HEK293T (cell line): ENCODE results near the gene ZNF850.

Experiments used
- CTCF ChIA-PET: fragments of 350-600 bp; formaldehyde crosslinking; extraction: SDS; loops from one replicate; lab custom pipeline; 2021; ENCODE audit warnings: antibody characterized with exemption, inconsistent platforms; lab: Yijun Ruan, JAX
- POLR2A ChIA-PET: fragments of 350-600 bp; formaldehyde crosslinking; extraction: SDS; loops from one replicate; lab custom pipeline; 2020; ENCODE audit warnings: antibody characterized with exemption, inconsistent platforms; lab: Yijun Ruan, JAX
- DNase-seq: peaks from one replicate; pipeline ENCODE4 v3.0.0; 2012; ENCODE audit warnings: mixed read lengths; ENCODE audit errors: extremely low spot score
- ARNT ChIP-seq: fragments of 450-650 bp; IDR thresholded peaks from 2 replicates; pipeline ENCODE4 v1.6.1; 2017; ENCODE audit warnings: mild to moderate bottlenecking
- BHLHE40 ChIP-seq: fragments of 450-650 bp; IDR thresholded peaks from 2 replicates; pipeline ENCODE4 v1.6.1; 2016; ENCODE audit warnings: mild to moderate bottlenecking, moderate library complexity, borderline replicate concordance
- CTBP1 ChIP-seq: fragments of 450-650 bp; IDR thresholded peaks from 2 replicates; pipeline ENCODE4 v1.6.1; 2016; ENCODE audit warnings: borderline replicate concordance
- ELF4 ChIP-seq: fragments of 450-650 bp; IDR thresholded peaks from 2 replicates; pipeline ENCODE4 v1.6.1; 2017; ENCODE audit warnings: antibody characterized with exemption
- FOXA1 ChIP-seq: fragments of 450-650 bp; IDR thresholded peaks from 2 replicates; pipeline ENCODE4 v1.6.1; 2016; ENCODE audit warnings: mild to moderate bottlenecking
- FOXK2 ChIP-seq: fragments of 450-650 bp; IDR thresholded peaks from 2 replicates; pipeline ENCODE4 v1.6.1; 2016; ENCODE audit warnings: mild to moderate bottlenecking
- FOXM1 ChIP-seq: fragments of 450-650 bp; IDR thresholded peaks from 2 replicates; pipeline ENCODE4 v1.6.1; 2017; ENCODE audit warnings: mild to moderate bottlenecking, borderline replicate concordance
- HDGF ChIP-seq: fragments of 450-650 bp; IDR thresholded peaks from 2 replicates; pipeline ENCODE4 v1.6.1; 2017; ENCODE audit warnings: antibody characterized with exemption, borderline replicate concordance
- L3MBTL2 ChIP-seq: fragments of 450-650 bp; conservative IDR thresholded peaks from 2 replicates; pipeline ENCODE4 v1.6.1; 2016; ENCODE audit warnings: mild to moderate bottlenecking
- LEF1 ChIP-seq: fragments of 450-650 bp; IDR thresholded peaks from 2 replicates; pipeline ENCODE4 v1.6.1; 2017; ENCODE audit warnings: mild to moderate bottlenecking, borderline replicate concordance
- NFRKB ChIP-seq: fragments of 450-650 bp; IDR thresholded peaks from 2 replicates; pipeline ENCODE4 v1.6.1; 2016; ENCODE audit warnings: mild to moderate bottlenecking, moderate library complexity
- SP1 ChIP-seq: fragments of 450-650 bp; IDR thresholded peaks from 2 replicates; pipeline ENCODE4 v1.6.1; 2017
- SUZ12 ChIP-seq: fragments of 450-650 bp; IDR thresholded peaks from 2 replicates; pipeline ENCODE4 v1.6.1; 2016; ENCODE audit warnings: mild to moderate bottlenecking
- TARDBP ChIP-seq: fragments of 450-650 bp; IDR thresholded peaks from 2 replicates; pipeline ENCODE4 v1.6.1; 2016
- ZNF384 ChIP-seq: fragments of 450-650 bp; IDR thresholded peaks from 2 replicates; pipeline ENCODE4 v1.6.1; 2016
- TF ChIP-seq, protein P1 (sequence below): fragments of 450-650 bp; IDR thresholded peaks from 2 replicates; pipeline ENCODE4 v1.6.1; 2016

The ZNF850 gene

DNA sequence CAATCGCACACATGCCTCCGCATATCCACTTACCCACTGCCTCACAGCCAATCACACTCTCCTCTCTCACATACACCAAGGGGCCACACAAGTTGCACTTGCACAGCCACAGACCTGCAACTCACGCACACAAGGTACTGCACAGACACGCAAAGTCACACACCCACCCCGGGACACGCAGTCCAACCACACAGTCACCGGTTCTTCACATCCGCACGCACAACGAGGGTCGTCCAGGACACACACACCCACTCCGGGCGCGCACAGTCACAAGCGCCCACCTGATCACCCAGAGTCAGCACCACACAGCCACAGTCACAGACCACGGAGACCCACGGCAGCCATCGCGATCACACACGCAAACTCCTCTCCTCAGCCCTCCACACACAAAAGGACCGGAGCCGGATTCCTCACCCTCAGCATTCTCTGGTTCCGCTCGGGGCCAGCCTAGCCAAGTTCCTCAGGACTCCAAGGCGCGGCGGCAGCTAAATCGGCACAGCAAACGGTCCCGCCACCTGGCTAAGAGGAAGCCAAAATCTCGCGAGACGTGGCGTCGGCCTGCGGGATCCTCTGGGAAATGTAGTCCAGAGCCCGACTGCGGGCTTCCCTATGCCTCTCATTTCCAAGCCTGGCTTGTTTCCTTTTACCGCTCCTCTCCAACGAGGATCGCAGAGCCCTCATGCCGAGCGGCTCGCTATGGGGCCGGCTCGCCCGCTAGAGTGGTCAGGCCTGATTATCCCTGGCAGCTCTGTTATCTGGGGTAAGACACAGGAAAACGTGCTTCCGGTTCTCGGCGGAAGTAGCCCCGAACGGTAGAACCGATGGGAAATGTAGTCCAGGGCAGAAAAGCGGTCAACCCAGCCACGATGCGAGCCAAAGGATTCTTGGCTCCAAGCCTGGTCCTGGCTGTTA is at the start of gene ZNF850:
TSS of gene ZNF850 (minus strand) at position 497 of the 912 bp plus-strand sequence. CDS start 10,201 bp downstream, outside the sequence.
- CTCF ChIA-PET, result no interaction called here
- POLR2A ChIA-PET, result interaction anchor here (1.0 kb wide), 1 partner anchor 78 kb away, joined by 7 read pairs; the partner anchor contains the start of gene ZNF345
- DNase-seq, result peak; percentile 88
- TF ChIP-seq SP1 (peak; percentile 35; the same call in 1 of the 2 replicates), BHLHE40 (no peak), ELF4 (peak; percentile 58; the same call in 1 of the 2 replicates), TARDBP (no peak), L3MBTL2 (peak; percentile 68)

DNA sequence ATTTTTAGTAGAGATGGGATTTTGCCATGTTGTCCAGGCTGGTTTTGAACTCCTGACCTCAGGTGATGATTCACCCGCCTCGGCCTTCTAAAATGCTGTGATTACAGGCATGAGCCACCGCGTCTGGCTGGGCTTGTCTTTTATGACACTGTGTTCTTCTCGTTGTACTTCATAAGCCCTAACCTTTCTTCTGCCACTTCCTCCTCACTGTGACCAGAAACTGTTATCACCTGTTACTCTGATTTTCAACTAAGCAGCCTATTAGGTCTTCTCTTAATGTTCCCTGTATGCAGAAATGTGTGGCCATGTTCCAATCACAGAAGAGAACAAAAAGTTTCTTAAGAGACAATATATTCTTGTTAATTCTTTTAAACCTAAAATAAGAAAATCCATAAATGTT is 49.2 kb upstream of the ZNF850 start:
- no peak for DNase-seq
- TF ChIP-seq LEF1 (no peak), CTBP1 (no peak), L3MBTL2 (no peak), NFRKB (no peak), FOXA1 (no peak), TARDBP (no peak), FOXK2 (no peak), ZNF384 (no peak), SP1 (no peak)
- TF ChIP-seq, protein P1, sequence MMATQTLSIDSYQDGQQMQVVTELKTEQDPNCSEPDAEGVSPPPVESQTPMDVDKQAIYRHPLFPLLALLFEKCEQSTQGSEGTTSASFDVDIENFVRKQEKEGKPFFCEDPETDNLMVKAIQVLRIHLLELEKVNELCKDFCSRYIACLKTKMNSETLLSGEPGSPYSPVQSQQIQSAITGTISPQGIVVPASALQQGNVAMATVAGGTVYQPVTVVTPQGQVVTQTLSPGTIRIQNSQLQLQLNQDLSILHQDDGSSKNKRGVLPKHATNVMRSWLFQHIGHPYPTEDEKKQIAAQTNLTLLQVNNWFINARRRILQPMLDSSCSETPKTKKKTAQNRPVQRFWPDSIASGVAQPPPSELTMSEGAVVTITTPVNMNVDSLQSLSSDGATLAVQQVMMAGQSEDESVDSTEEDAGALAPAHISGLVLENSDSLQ, result no peak
- POLR2A ChIA-PET, result no interaction called here
- CTCF ChIA-PET, result no interaction called here

DNA sequence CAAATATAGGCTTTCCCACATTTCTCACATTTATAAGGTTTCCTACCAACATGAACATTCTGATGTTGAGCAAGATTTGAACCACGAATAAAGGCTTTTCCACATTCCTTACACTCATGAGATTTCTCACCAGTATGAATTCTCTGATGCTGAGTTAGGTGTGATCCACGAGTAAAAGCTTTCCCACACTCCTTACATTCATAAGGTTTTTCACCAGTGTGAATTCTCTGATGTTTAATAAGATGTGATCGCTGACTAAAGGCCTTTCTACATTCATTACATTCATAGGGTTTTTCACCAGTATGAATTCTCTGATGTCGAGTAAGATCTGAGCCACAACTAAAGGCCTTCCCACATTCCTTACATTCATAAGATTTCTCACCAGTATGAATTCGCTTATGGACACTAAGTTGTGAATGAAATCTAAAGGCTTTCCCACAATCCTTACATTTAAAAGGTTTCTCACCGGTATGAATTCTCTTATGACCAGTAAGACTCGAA is 46.6 kb upstream of the ZNF850 start:
- CTCF ChIA-PET, result no interaction called here
- no peak for TF ChIP-seq BHLHE40
- TF ChIP-seq FOXA1, result no peak
- POLR2A ChIA-PET, result interaction anchor here (0.8 kb wide), 1 partner anchor 31 kb away, joined by 3 read pairs; the partner anchor contains the start of gene ZNF345
- no peak for DNase-seq

DNA sequence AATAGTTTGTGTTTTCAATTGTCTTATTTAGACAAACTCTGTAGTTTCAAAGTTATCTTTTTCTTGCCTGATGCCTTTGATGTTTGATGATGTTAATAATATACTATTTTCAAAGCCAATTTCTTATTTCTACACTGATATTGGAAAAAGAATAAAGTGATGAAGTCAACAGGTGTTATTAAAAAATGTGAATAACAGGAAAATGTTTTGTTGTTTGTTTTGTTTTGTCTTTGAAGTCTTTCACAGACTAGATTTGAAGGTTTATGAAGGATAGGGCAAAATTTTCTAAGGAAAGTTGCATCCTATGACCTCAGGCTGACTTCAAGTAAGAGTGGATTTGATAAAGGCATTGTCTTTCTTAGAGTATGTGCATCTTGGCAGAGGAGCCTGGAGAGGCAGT is 34.4 kb upstream of the ZNF850 start:
- ChIA-PET POLR2A (no interaction called here), CTCF (no interaction called here)
- TF ChIP-seq ZNF384 (no peak), SP1 (no peak), SUZ12 (no peak), ARNT (no peak), FOXM1 (no peak), ELF4 (no peak), FOXK2 (no peak), FOXA1 (no peak), NFRKB (no peak), BHLHE40 (no peak), TARDBP (no peak), L3MBTL2 (no peak), LEF1 (no peak), CTBP1 (no peak)
- TF ChIP-seq, protein P1, result no peak
- no peak for DNase-seq

DNA sequence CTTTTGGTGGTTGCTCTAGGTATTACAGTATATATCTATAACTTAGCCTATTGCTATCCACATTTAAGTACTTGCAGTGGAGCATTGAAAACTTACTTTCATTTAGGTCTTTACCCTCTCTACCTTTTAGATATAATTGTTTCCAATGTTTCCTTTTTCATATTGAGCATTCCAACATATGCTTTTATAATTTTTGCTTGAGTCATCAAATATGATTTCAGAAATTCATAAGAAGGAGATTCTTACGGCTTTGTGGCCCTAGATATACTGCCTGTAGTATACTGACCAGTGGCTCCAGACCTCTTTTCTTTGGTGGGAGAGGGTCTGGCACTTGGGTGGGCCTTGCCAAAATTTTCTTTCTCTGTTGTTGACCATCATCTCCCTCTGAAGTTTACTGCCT is 32.8 kb upstream of the ZNF850 start:
- ChIA-PET POLR2A (no interaction called here), CTCF (interaction anchor here (0.7 kb wide), 1 partner anchor 119 kb away, joined by 3 read pairs; no protein-coding TSS in a partner anchor)
- no peak for DNase-seq
- TF ChIP-seq SUZ12 (no peak), TARDBP (no peak), ARNT (no peak), LEF1 (no peak), ELF4 (no peak), FOXK2 (no peak), HDGF (no peak), FOXA1 (no peak), NFRKB (no peak), L3MBTL2 (no peak), CTBP1 (no peak), FOXM1 (no peak), SP1 (no peak), ZNF384 (no peak), BHLHE40 (no peak)
- TF ChIP-seq, protein P1, result no peak

DNA sequence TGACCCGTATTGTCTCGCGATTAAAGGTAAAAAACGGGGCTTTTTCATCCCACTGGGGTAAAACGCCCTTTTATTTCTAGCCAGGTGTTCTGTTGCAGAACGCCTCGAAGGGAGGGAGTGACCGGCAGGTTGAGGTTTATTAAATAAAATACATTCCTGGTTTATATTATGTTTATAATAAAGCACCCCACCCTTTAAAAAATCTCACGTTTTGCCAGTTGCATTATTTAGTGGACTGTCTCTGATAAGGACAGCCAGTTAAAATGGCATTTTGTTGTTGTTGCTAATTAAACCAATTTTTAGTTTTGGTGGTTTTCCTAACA is 25.1 kb upstream of the ZNF850 start:
- no peak for DNase-seq
- CTCF ChIA-PET, result no interaction called here
- POLR2A ChIA-PET, result interaction anchor here (1.0 kb wide), 1 partner anchor 52 kb away, joined by 3 read pairs; no protein-coding TSS in a partner anchor
- TF ChIP-seq, protein P1, result no peak
